LNCAP (cell line): ENCODE measurements around the gene TMEM139.

ENCODE experiments used
- CTCF ChIP-seq: fragments of 450-650 bp; IDR thresholded peaks from 2 replicates; pipeline ENCODE4 v1.5.1; 2017; ENCODE audit warnings: mild to moderate bottlenecking

TMEM139 gene

GRCh38 chr7:143296686-143297085 lies 11.9 kb downstream of the TMEM139 start:
- TF ChIP-seq CTCF = no peak

- TF ChIP-seq CTCF = no peak
These were observed 14.6 kb downstream of the TMEM139 start for GRCh38 chr7:143299346-143299745.

GRCh38 chr7:143299840-143300239 lies 15.1 kb downstream of the TMEM139 start:
- peak; percentile 49; the same call in 1 of the 2 replicates for TF ChIP-seq CTCF

- no peak for TF ChIP-seq CTCF
These were observed 16.5 kb downstream of the TMEM139 start for GRCh38 chr7:143300959-143301935.

- no peak for TF ChIP-seq CTCF
These were observed 19.0 kb downstream of the TMEM139 start for GRCh38 chr7:143303733-143304132.

GRCh38 chr7:143304938-143305337 lies 20.2 kb downstream of the TMEM139 start:
- no peak for TF ChIP-seq CTCF

GRCh38 chr7:143305423-143306070 lies 20.8 kb downstream of the TMEM139 start:
- peak; percentile 98 for TF ChIP-seq CTCF
